ENCODE results near the gene MAP2K7.

MAP2K7 gene

GRCh38 chr19:7867092-7867844 is 36.4 kb upstream of the MAP2K7 start:
- no peak for DNase-seq

- DNase-seq, result no peak
Measured at GRCh38 chr19:7868326-7868670, 35.4 kb upstream of the MAP2K7 start.

- peak; percentile 89 for DNase-seq
Measured at GRCh38 chr19:7868671-7869452, 34.8 kb upstream of the MAP2K7 start.

GRCh38 chr19:7869453-7869909 is 34.2 kb upstream of the MAP2K7 start:
- DNase-seq, result peak; percentile 47

- peak; percentile 77 for DNase-seq
Measured at GRCh38 chr19:7869910-7870511, 33.7 kb upstream of the MAP2K7 start.

- peak; percentile 88 for DNase-seq
Measured at GRCh38 chr19:7870571-7871436, 32.9 kb upstream of the MAP2K7 start.

GRCh38 chr19:7871437-7872305 is 32.0 kb upstream of the MAP2K7 start:
- peak; percentile 90 for DNase-seq

- DNase-seq, result no peak
Measured at GRCh38 chr19:7872306-7873204, 31.1 kb upstream of the MAP2K7 start.

GRCh38 chr19:7873304-7874075 is 30.2 kb upstream of the MAP2K7 start:
- DNase-seq, result no peak

- DNase-seq, result no peak
Measured at GRCh38 chr19:7874076-7874896, 29.4 kb upstream of the MAP2K7 start, which contains the start of gene PRR36. Gene PRR36 (minus strand): TSS chr19:7874390. CDS start chr19:7873689, 701 bp downstream.

GRCh38 chr19:7874897-7875273 is 28.8 kb upstream of the MAP2K7 start:
- no peak for DNase-seq

GRCh38 chr19:7877249-7877836 is 26.3 kb upstream of the MAP2K7 start:
- no peak for DNase-seq

- DNase-seq, result no peak
Measured at GRCh38 chr19:7879111-7879807, 24.4 kb upstream of the MAP2K7 start.

GRCh38 chr19:7879836-7880235 is 23.8 kb upstream of the MAP2K7 start:
- no peak for DNase-seq

GRCh38 chr19:7881910-7882309 is 21.8 kb upstream of the MAP2K7 start:
- no peak for DNase-seq

GRCh38 chr19:7883105-7883504 is 20.6 kb upstream of the MAP2K7 start:
- DNase-seq, result no peak

GRCh38 chr19:7883796-7884570 is 19.7 kb upstream of the MAP2K7 start:
- DNase-seq, result no peak
